HG03439 (cell line): ENCODE measurements around the gene ARSJ.
A peak's percentile ranks its signal among the peaks of the same experiment; 100 is the strongest.
"Not testable (repeated sequence)": the region's sequence is repeated elsewhere in the genome, so short reads cannot be mapped to it uniquely, and the experiment has no call there.

Experiments
- ATAC-seq: cut with Tn5 transposase; IDR thresholded peaks from one replicate; pipeline ENCODE4 v1.9.1; 2021; ENCODE audit warnings: mild to moderate bottlenecking, moderate library complexity; ENCODE audit not compliant: unreplicated experiment

ARSJ gene

GRCh38 chr4:113979148-113979904 is at the start of gene ARSJ:
TSS of gene ARSJ (minus strand) at chr4:113979647. CDS start at chr4:113978834, 813 bp downstream.
- no peak for ATAC-seq

GRCh38 chr4:114028071-114028470 is 48.6 kb upstream of the ARSJ start:
- no peak for ATAC-seq

GRCh38 chr4:114027596-114027995 is 48.1 kb upstream of the ARSJ start:
- ATAC-seq, result no peak

GRCh38 chr4:114026447-114026846 is 47.0 kb upstream of the ARSJ start:
- no peak for ATAC-seq

GRCh38 chr4:114025176-114025777 is 45.8 kb upstream of the ARSJ start:
- ATAC-seq, result peak; percentile 79

- ATAC-seq, result no peak
Observed at GRCh38 chr4:114021451-114021850, 42.0 kb upstream of the ARSJ start.

GRCh38 chr4:114019969-114020358 is 40.5 kb upstream of the ARSJ start:
- no peak for ATAC-seq

- ATAC-seq, result no peak
Observed at GRCh38 chr4:114019276-114019968, 40.0 kb upstream of the ARSJ start.

GRCh38 chr4:114017120-114017917 is 37.9 kb upstream of the ARSJ start:
- ATAC-seq, result no peak

- ATAC-seq, result no peak
Observed at GRCh38 chr4:114015444-114015899, 36.0 kb upstream of the ARSJ start.

- not testable (repeated sequence) for ATAC-seq
Observed at GRCh38 chr4:114013201-114013600, 33.8 kb upstream of the ARSJ start.

- ATAC-seq, result no peak
Observed at GRCh38 chr4:114012749-114013148, 33.3 kb upstream of the ARSJ start.

GRCh38 chr4:114005569-114006442 is 26.4 kb upstream of the ARSJ start:
- no peak for ATAC-seq

- not testable (repeated sequence) for ATAC-seq
Observed at GRCh38 chr4:114004483-114005226, 25.2 kb upstream of the ARSJ start.

- ATAC-seq, result no peak
Observed at GRCh38 chr4:113998531-113998930, 19.1 kb upstream of the ARSJ start.

GRCh38 chr4:113998079-113998478 is 18.6 kb upstream of the ARSJ start:
- ATAC-seq, result no peak

GRCh38 chr4:113997206-113997605 is 17.8 kb upstream of the ARSJ start:
- no peak for ATAC-seq

- no peak for ATAC-seq
Observed at GRCh38 chr4:113996599-113997177, 17.2 kb upstream of the ARSJ start.

- ATAC-seq, result no peak
Observed at GRCh38 chr4:113993887-113994286, 14.4 kb upstream of the ARSJ start.
